K562 (cell line): Measurements from ENCODE around the gene C5orf22. TPM values are rescaled to one million over a fixed set of nuclear protein-coding genes. Genes with fewer than 3 reads are reported as not detected.
A peak's percentile ranks its signal among the peaks of the same experiment; 100 is the strongest.

Source experiments
- ATAC-seq: fragments of 200-7000 bp; cut with Tn5 transposase; 3 replicates; pipeline ENCODE4 v1.9.1; 2020; ENCODE audit warnings: moderate library complexity
- BruUV-seq: library from RNA; stranded (reverse); fragments of 400-500 nt; replicated peaks from 2 replicates; lab custom pipeline; 2021; lab: Mats Ljungman, UMichigan
- CTCF ChIA-PET: fragments of 300-600 bp; formaldehyde crosslinking; extraction: SDS; loops from one replicate; lab custom pipeline; 2021; ENCODE audit warnings: low intra/inter-chr PET ratio; lab: Yijun Ruan, JAX
- POLR2A ChIA-PET: fragments of 300-600, 350-650 bp; sonication (Branson Sonifier 250); formaldehyde crosslinking; extraction: SDS; loops from one replicate; lab custom pipeline; 2021; ENCODE audit warnings: antibody characterized with exemption, inconsistent platforms; lab: Yijun Ruan, JAX
- DNase-seq, 4 experiments: peaks; one replicate each; pipeline versions ENCODE4 v3.0.0 to v3.0.0-alpha.2; 2011 to 2018; ENCODE audit warnings: low spot score in 3 of 4, mixed read lengths in 3 of 4; ENCODE audit errors: extremely low read depth in 1 of 4
- FAIRE-seq: peaks from 2 replicates; lab custom pipeline; 2011; peaks lifted over from hg19 to GRCh38; lab: Jason Lieb, UNC
- H2AFZ ChIP-seq: 2 replicates; pipeline ENCODE4 v1.6.0; 2011; ENCODE audit warnings: low read depth, low read length, control low read depth, inconsistent platforms
- H3K27ac ChIP-seq: fragments of 200-600 bp; 3 replicates; pipeline ENCODE4 v1.8.0; 2011; ENCODE audit warnings: low read depth, mild to moderate bottlenecking, control low read depth, inconsistent platforms, low read length, moderate library complexity, mixed read lengths; ENCODE audit errors: extremely low read depth
- H3K27me3 ChIP-seq, 2 experiments: fragments of 300-600 bp in 1 of 2; 2 replicates in 1 of 2; 3 replicates in 1 of 2; pipeline versions ENCODE4 v1.6.0 to v1.8.0; 2011; ENCODE audit warnings: inconsistent platforms in 2 of 2, low read length in 2 of 2, mild to moderate bottlenecking in 1 of 2, mixed read lengths in 1 of 2, moderate library complexity in 1 of 2; ENCODE audit not compliant: control insufficient read depth in 2 of 2, insufficient read depth in 2 of 2
- H3K36me3 ChIP-seq: fragments of 300-600 bp; 3 replicates; pipeline ENCODE4 v1.8.0; 2011; ENCODE audit warnings: mild to moderate bottlenecking, low read length, inconsistent platforms; ENCODE audit not compliant: control insufficient read depth, insufficient read depth
- H3K4me1 ChIP-seq, 2 experiments: fragments of 200-600 bp in 1 of 2; replicated peaks in 1 of 2; 2 replicates in 1 of 2; 3 replicates in 1 of 2; pipeline versions ENCODE4 v1.5.1 to v1.8.0; 2011; ENCODE audit warnings: inconsistent platforms in 2 of 2, low read length in 2 of 2, mild to moderate bottlenecking in 1 of 2, mixed read lengths in 1 of 2, moderate library complexity in 1 of 2; ENCODE audit not compliant: control insufficient read depth in 2 of 2, insufficient read depth in 2 of 2
- H3K4me2 ChIP-seq: 2 replicates; pipeline ENCODE4 v1.6.1; 2011; ENCODE audit warnings: low read length, control low read depth, inconsistent platforms, mixed read lengths; ENCODE audit not compliant: insufficient read depth
- H3K4me3 ChIP-seq: fragments of 200-600 bp; sonication (generic), shearing (Covaris generic); 2 replicates; pipeline ENCODE4 v1.5.1; 2016; ENCODE audit warnings: control low read depth, inconsistent platforms
- H3K79me2 ChIP-seq: fragments of 200-600 bp; 3 replicates; pipeline ENCODE4 v1.8.0; 2011; ENCODE audit warnings: low read length, inconsistent platforms; ENCODE audit not compliant: control insufficient read depth, insufficient read depth
- H3K9ac ChIP-seq, 2 experiments: 2 replicates each; pipeline versions ENCODE4 v1.6.0 to v1.6.1; 2011; ENCODE audit warnings: low read depth in 2 of 2, low read length in 2 of 2, control low read depth in 1 of 2, inconsistent platforms in 1 of 2, mild to moderate bottlenecking in 1 of 2, mixed read lengths in 1 of 2; ENCODE audit not compliant: insufficient read depth in 1 of 2
- H3K9me1 ChIP-seq: one replicate; pipeline ENCODE4 v1.6.0; 2011; ENCODE audit warnings: inconsistent platforms, mild to moderate bottlenecking, low read length, moderate library complexity; ENCODE audit not compliant: control insufficient read depth, insufficient read depth
- H3K9me3 ChIP-seq: replicated peaks from 2 replicates; pipeline ENCODE4 v1.5.1; 2011; ENCODE audit warnings: low read depth, low read length, inconsistent platforms; ENCODE audit not compliant: control insufficient read depth, insufficient read depth
- H4K20me1 ChIP-seq: replicated peaks from 2 replicates; pipeline ENCODE4 v1.6.1; 2011; ENCODE audit warnings: low read length, inconsistent platforms, mixed read lengths; ENCODE audit not compliant: control insufficient read depth, insufficient read depth
- C11orf30 ChIP-seq: fragments of 450-650 bp; IDR thresholded peaks from 2 replicates; pipeline ENCODE4 v1.6.1; 2016; ENCODE audit warnings: low read depth, mild to moderate bottlenecking
- CXXC5 ChIP-seq: fragments of 250-450 bp; sonication (Bioruptor Pico); IDR thresholded peaks from 2 replicates; pipeline ENCODE4 v1.8.0; 2022; ENCODE audit warnings: inconsistent platforms, mild to moderate bottlenecking, moderate library complexity
- E2F6 ChIP-seq, 2 experiments: IDR thresholded peaks; 2 replicates each; pipeline ENCODE4 v1.6.1; 2011; ENCODE audit warnings: borderline replicate concordance in 1 of 2, control low read depth in 1 of 2, low read depth in 1 of 2, low read length in 1 of 2, mild to moderate bottlenecking in 1 of 2, mixed read lengths in 1 of 2, moderate library complexity in 1 of 2; ENCODE audit not compliant: insufficient read depth in 1 of 2, insufficient read length in 1 of 2, poor library complexity in 1 of 2, severe bottlenecking in 1 of 2; ENCODE audit errors: extremely low read depth in 1 of 2
- FOSL1 ChIP-seq: fragments of 200-800 bp; sonication (Bioruptor generic); conservative IDR thresholded peaks from 2 replicates; pipeline ENCODE4 v1.6.1; 2016; ENCODE audit warnings: missing genetic modification characterization, missing compliant biosample characterization
- MAFF ChIP-seq: IDR thresholded peaks from 2 replicates; pipeline ENCODE4 v1.6.1; 2012; ENCODE audit warnings: low read length, improper control_type of control experiment
- MAFG ChIP-seq: fragments of 450-650 bp; conservative IDR thresholded peaks from 2 replicates; pipeline ENCODE4 v1.6.1; 2016; ENCODE audit warnings: missing genetic modification characterization, missing compliant biosample characterization
- MAFK ChIP-seq: IDR thresholded peaks from 2 replicates; pipeline ENCODE4 v1.6.1; 2011; ENCODE audit warnings: low read length, improper control_type of control experiment
- MEF2A ChIP-seq: IDR thresholded peaks from 2 replicates; pipeline ENCODE4 v1.6.1; 2011; ENCODE audit warnings: low read depth, mild to moderate bottlenecking, low read length, moderate library complexity; ENCODE audit not compliant: control insufficient read depth
- SPI1 ChIP-seq: IDR thresholded peaks from 2 replicates; pipeline ENCODE4 v1.6.1; 2011; ENCODE audit warnings: low read depth, low read length, control low read depth, borderline replicate concordance
- ZNF316 ChIP-seq: fragments of 450-650 bp; IDR thresholded peaks from 2 replicates; pipeline ENCODE4 v1.6.1; 2016
- ZNF444 ChIP-seq: fragments of 250-450 bp; sonication (Bioruptor Pico); IDR thresholded peaks from 2 replicates; pipeline ENCODE4 v1.4.0; 2020; ENCODE audit warnings: mild to moderate bottlenecking, moderate library complexity
- ZNF77 ChIP-seq: fragments of 250-450 bp; sonication (Bioruptor Pico); IDR thresholded peaks from 2 replicates; pipeline ENCODE4 v1.5.0; 2020
- WGBS: fragments of 100-300 bp; shearing (Covaris generic); methylation state at CpG from one replicate; pipeline ENCODE4 v1.1.6; 2016; ENCODE audit warnings: low coverage, mixed read lengths; ENCODE audit not compliant: insufficient coverage; ENCODE audit errors: missing lambda C conversion rate; 5-methylcytosine and 5-hydroxymethylcytosine counted together
- in situ Hi-C: fragments of 300-500 bp; cut with MboI; formaldehyde crosslinking; loops from 4 replicates; pipeline ENCODE4 v1.15.0; 2018; ENCODE audit warnings: inconsistent platforms, mixed read lengths
- intact Hi-C: fragments of 100-400 bp; cut with micrococcal nuclease; formaldehyde crosslinking; loops from 2 replicates; pipeline ENCODE4 v1.14.2; 2022
- polyA plus RNA-seq, 8 experiments: library from polyadenylated mRNA; depleted of rRNA in 4 of 8; stranded (reverse) in 5 of 8; unstranded in 3 of 8; fragments of >200 nt; fragmentation: Nextera tagmentation in 2 of 8; fragmentation: Illumina TruSeq in 1 of 8; extraction: Ambion mirVana in 2 of 8; extraction: Trizol in 1 of 8; gene quantifications; 2 replicates each; pipeline versions ENCODE4 v1.2.1 to v1.2.3, GENCODE V29; 2011 to 2014; ENCODE audit warnings: inconsistent platforms in 1 of 8, missing spikeins in 1 of 8
- total RNA-seq, 7 experiments: library from RNA; depleted of rRNA in 6 of 7; stranded (reverse); fragments of >200 nt in 6 of 7; fragmentation: Illumina TruSeq in 2 of 7; extraction: Trizol in 2 of 7; gene quantifications; 2 replicates each; pipeline versions ENCODE4 v1.2.1 to v1.2.3, GENCODE V29; 2011 to 2021; ENCODE audit warnings: low replicate concordance in 1 of 7

The C5orf22 gene
- total and polyA plus RNA-seq, 9 of the 15 experiments (the other 6 are each of a cell fraction or from before 2014, with no cell fraction given): 22.7 to 56.7 (median 39.3) TPM

- H3K9ac ChIP-seq: no peak overlapping the region
- no peak for DNase-seq
- TF ChIP-seq C11orf30: peak; percentile 59
- peak; percentile 54 for TF ChIP-seq MAFK
- TF ChIP-seq CXXC5 (CRISPR knock-in tag): no peak
- peak; percentile 61 for TF ChIP-seq MAFF
- TF ChIP-seq MAFG (tag): peak; percentile 67
- no peak for TF ChIP-seq MEF2A
- TF ChIP-seq ZNF316: peak; percentile 85
- H3K4me1 ChIP-seq: no peaks in the 10 kb centered on the region
- no peaks in the 10 kb centered on the region for H3K79me2 ChIP-seq
- H3K36me3 ChIP-seq: no peaks in the 10 kb centered on the region
- ChIA-PET CTCF (no interaction called here), POLR2A (interaction anchor here (0.6 kb wide), 1 partner anchor 63 kb away, joined by 3 read pairs; no protein-coding TSS in a partner anchor)
- H3K4me3 ChIP-seq: no peak overlapping the region
- WGBS: 3% methylated on average over 4 of the region's 4 CpGs
- no peaks in the 10 kb centered on the region for H3K9me1 ChIP-seq
- intact Hi-C loops (no loop called here), in situ Hi-C loops (loop anchor here (25.0 kb wide), 1 partner anchor 1038 kb away; no protein-coding TSS in a partner anchor)
- peaks cover 9 to 17% of the 10 kb centered on the region in 2 experiments; a peak in 4 of 5 replicates for H3K27me3 ChIP-seq
- no peaks in the 10 kb centered on the region for H4K20me1 ChIP-seq
- no peak for ATAC-seq
- no peak overlapping the region for H3K27ac ChIP-seq
- BruUV-seq: no TSS peak
- H3K9me3 ChIP-seq: no peaks in the 10 kb centered on the region
- no peak for FAIRE-seq
- H3K4me2 ChIP-seq: no peak overlapping the region
- no peak overlapping the region for H2AFZ ChIP-seq
Observed at GRCh38 chr5:31574772-31575171, 42.7 kb downstream of the C5orf22 start.

- DNase-seq (no peak), FAIRE-seq (no peak), ATAC-seq (no peak)
- WGBS: 0% methylated on average over 3 of the region's 3 CpGs
- Histone ChIP-seq H4K20me1 (no peaks in the 10 kb centered on the region), H3K27ac (no peak overlapping the region), H3K36me3 (no peaks in the 10 kb centered on the region), H3K9me1 (no peaks in the 10 kb centered on the region), H3K4me3 (no peak overlapping the region), H3K9me3 (no peaks in the 10 kb centered on the region), H3K9ac (no peak overlapping the region), H2AFZ (no peak overlapping the region), H3K27me3 (peaks cover 10 to 12% of the 10 kb centered on the region in 2 experiments; a peak in 3 of 5 replicates), H3K79me2 (no peaks in the 10 kb centered on the region), H3K4me1 (no peaks in the 10 kb centered on the region), H3K4me2 (no peak overlapping the region)
- intact Hi-C loops (no loop called here), in situ Hi-C loops (loop anchor here (25.0 kb wide), 1 partner anchor 1035 kb away; no protein-coding TSS in a partner anchor)
- TF ChIP-seq FOSL1 (tag) (peak; percentile 35; the same call in 1 of the 2 replicates), ZNF77 (CRISPR knock-in tag) (no peak), ZNF444 (CRISPR knock-in tag) (no peak), E2F6 (IDR thresholded peaks at IDR 0.05; ENCODE audit: borderline replicate concordance in 1 of 2, extremely low read depth in 1 of 2, insufficient read depth in 1 of 2, insufficient read length in 1 of 2, low read depth in 1 of 2, low read length in 1 of 2, poor library complexity in 1 of 2, severe bottlenecking in 1 of 2) (no peak), SPI1 (peak; percentile 62; the same call in 1 of the 2 replicates)
- BruUV-seq: no TSS peak
- ChIA-PET CTCF (no interaction called here), POLR2A (no interaction called here)
Observed at GRCh38 chr5:31577438-31577837, 45.3 kb downstream of the C5orf22 start.
